HepG2 (cell line): ENCODE data around the gene TSGA10. TPM values are rescaled to one million over a fixed set of nuclear protein-coding genes. Genes with fewer than 3 reads are reported as not detected.

Source experiments
- ATF4 ChIP-seq, 2 experiments: fragments of 450-650 bp in 1 of 2; sonication (generic) in 1 of 2; formaldehyde crosslinking; IDR thresholded peaks; 2 replicates each; pipeline versions ENCODE4 v1.5.0 to v1.8.0; 2020 to 2022; ENCODE audit warnings: mild to moderate bottlenecking in 1 of 2, missing genetic modification reagents in 1 of 2
- CEBPB ChIP-seq: IDR thresholded peaks from 2 replicates; pipeline ENCODE4 v1.6.1; 2011; ENCODE audit warnings: low read depth, low read length, improper control_type of control experiment, borderline replicate concordance
- E2F5 ChIP-seq: sonication (generic); formaldehyde crosslinking; conservative IDR thresholded peaks from 2 replicates; pipeline ENCODE4 v1.4.0; 2020; ENCODE audit warnings: missing genetic modification reagents
- EZH2 ChIP-seq: conservative IDR thresholded peaks from 2 replicates; pipeline ENCODE4 v1.6.1; 2012; ENCODE audit warnings: mild to moderate bottlenecking, low read depth, low read length, moderate library complexity
- FOSL2 ChIP-seq: sonication (generic); formaldehyde crosslinking; IDR thresholded peaks from 2 replicates; pipeline ENCODE4 v1.4.0; 2020; ENCODE audit warnings: missing genetic modification reagents
- GATAD2A ChIP-seq: IDR thresholded peaks from 2 replicates; pipeline ENCODE4 v1.6.1; 2016
- HDAC1 ChIP-seq: sonication (generic); formaldehyde crosslinking; IDR thresholded peaks from 2 replicates; pipeline ENCODE4 v1.5.1; 2020; ENCODE audit warnings: mild to moderate bottlenecking, missing genetic modification reagents
- HNF1A ChIP-seq, 2 experiments: sonication (generic) in 1 of 2; formaldehyde crosslinking in 1 of 2; IDR thresholded peaks; 2 replicates each; pipeline versions ENCODE4 v1.4.0 to v1.6.1; 2016 to 2020; ENCODE audit warnings: borderline replicate concordance in 1 of 2, low read depth in 1 of 2, mild to moderate bottlenecking in 1 of 2, missing genetic modification reagents in 1 of 2
- JUNB ChIP-seq: sonication (generic); formaldehyde crosslinking; IDR thresholded peaks from 2 replicates; pipeline ENCODE4 v1.8.0; 2022; ENCODE audit warnings: missing genetic modification reagents, mild to moderate bottlenecking, borderline replicate concordance
- MAX ChIP-seq: IDR thresholded peaks from 2 replicates; pipeline ENCODE4 v1.6.1; 2012; ENCODE audit warnings: inconsistent platforms
- SOX6 ChIP-seq, 2 experiments: fragments of 450-650 bp in 1 of 2; sonication (generic) in 1 of 2; formaldehyde crosslinking in 1 of 2; IDR thresholded peaks; 2 replicates each; pipeline versions ENCODE4 v1.4.0 to v1.6.1; 2017 to 2020; ENCODE audit warnings: antibody characterized with exemption in 1 of 2, mild to moderate bottlenecking in 1 of 2, missing genetic modification reagents in 1 of 2
- SUZ12 ChIP-seq: fragments of 150-350 bp; IDR thresholded peaks from 2 replicates; pipeline ENCODE4 v1.6.1; 2014; ENCODE audit warnings: low read depth, low read length
- TGIF2 ChIP-seq: IDR thresholded peaks from 2 replicates; pipeline ENCODE4 v1.6.1; 2016; ENCODE audit warnings: control low read depth, missing compliant biosample characterization
- ZMYM4 ChIP-seq: sonication (generic); formaldehyde crosslinking; IDR thresholded peaks from 2 replicates; pipeline ENCODE4 v1.8.1; 2023; ENCODE audit warnings: mild to moderate bottlenecking, missing genetic modification reagents
- ZNF138 ChIP-seq: sonication (generic); formaldehyde crosslinking; IDR thresholded peaks from 2 replicates; pipeline ENCODE4 v1.5.0; 2020; ENCODE audit warnings: mild to moderate bottlenecking, low read depth, missing genetic modification reagents
- ZNF501 ChIP-seq: sonication (generic); formaldehyde crosslinking; IDR thresholded peaks from 2 replicates; pipeline ENCODE4 v1.5.1; 2020; ENCODE audit warnings: mild to moderate bottlenecking, moderate library complexity, missing genetic modification reagents
- ZNF510 ChIP-seq: sonication (generic); formaldehyde crosslinking; IDR thresholded peaks from 2 replicates; pipeline ENCODE4 v1.4.0; 2020; ENCODE audit warnings: low read depth, mild to moderate bottlenecking, missing genetic modification reagents
- ZNF577 ChIP-seq: sonication (generic); formaldehyde crosslinking; IDR thresholded peaks from 2 replicates; pipeline ENCODE4 v1.4.0; 2020; ENCODE audit warnings: mild to moderate bottlenecking, low read depth, missing genetic modification reagents, borderline replicate concordance
- ZNF619 ChIP-seq: sonication (generic); formaldehyde crosslinking; IDR thresholded peaks from 2 replicates; pipeline ENCODE4 v1.4.0; 2020; ENCODE audit warnings: mild to moderate bottlenecking, missing genetic modification reagents
- ZNF652 ChIP-seq: IDR thresholded peaks from 2 replicates; pipeline ENCODE4 v1.6.1; 2016; ENCODE audit warnings: low read depth, borderline replicate concordance
- ZNF747 ChIP-seq: sonication (generic); formaldehyde crosslinking; IDR thresholded peaks from 2 replicates; pipeline ENCODE4 v1.8.1; 2023; ENCODE audit warnings: missing genetic modification reagents, mild to moderate bottlenecking, borderline replicate concordance
- ZNF850 ChIP-seq: sonication (generic); formaldehyde crosslinking; conservative IDR thresholded peaks from 2 replicates; pipeline ENCODE4 v1.9.0; 2021; ENCODE audit warnings: mild to moderate bottlenecking, missing genetic modification reagents
- ZSCAN21 ChIP-seq: sonication (generic); formaldehyde crosslinking; IDR thresholded peaks from 2 replicates; pipeline ENCODE4 v1.8.0; 2022; ENCODE audit warnings: mild to moderate bottlenecking, missing genetic modification reagents, moderate library complexity, borderline replicate concordance
- polyA plus RNA-seq, 8 experiments: library from polyadenylated mRNA; depleted of rRNA in 3 of 8; stranded (reverse) in 7 of 8; unstranded in 1 of 8; fragments of >200 nt; fragmentation: Illumina TruSeq in 4 of 8; extraction: Trizol in 4 of 8; gene quantifications; 2 replicates each; pipeline versions ENCODE4 v1.2.1 to v1.2.3, GENCODE V29; 2011 to 2016; ENCODE audit warnings: low read depth in 4 of 8, missing spikeins in 1 of 8, mixed read lengths in 1 of 8; ENCODE audit not compliant: insufficient read depth in 1 of 8
- total RNA-seq, 5 experiments: library from RNA; depleted of rRNA; stranded (reverse); fragments of >200 nt; fragmentation: Illumina TruSeq; extraction: Trizol; gene quantifications; 2 replicates each; pipeline ENCODE4 v1.2.3, GENCODE V29; 2016; ENCODE audit warnings: low read depth in 1 of 5

The TSGA10 gene
- total and polyA plus RNA-seq, 2 of the 13 experiments (the other 11 are each of a cell fraction or from before 2014, with no cell fraction given), result 4.7 to 13.1 TPM

- TF ChIP-seq HNF1A (IDR thresholded peaks at IDR 0.05; ENCODE audit: low read depth) (no peak), HNF1A (CRISPR knock-in tag; IDR thresholded peaks at IDR 0.05; ENCODE audit: borderline replicate concordance) (peak; percentile 31; the same call in 1 of the 2 replicates), HDAC1 (CRISPR knock-in tag) (0 out of 2 replicates have a peak, but pooled peaks have one; percentile 14), MAX (peak; percentile 61; the same call in 1 of the 2 replicates), ZSCAN21 (CRISPR knock-in tag) (no peak), ZNF850 (CRISPR knock-in tag) (0 out of 2 replicates have a peak, but pooled peaks have one; percentile 30), JUNB (CRISPR knock-in tag) (0 out of 2 replicates have a peak, but pooled peaks have one; percentile 47), E2F5 (CRISPR knock-in tag) (no peak), ZNF138 (CRISPR knock-in tag) (peak; percentile 70; the same call in 1 of the 2 replicates), ZNF510 (CRISPR knock-in tag) (0 out of 2 replicates have a peak, but pooled peaks have one; percentile 67), ZNF577 (CRISPR knock-in tag) (no peak), SOX6 (IDR thresholded peaks at IDR 0.05) (no peak), SOX6 (CRISPR knock-in tag; IDR thresholded peaks at IDR 0.05) (0 out of 2 replicates have a peak, but pooled peaks have one; percentile 18), FOSL2 (0 out of 2 replicates have a peak, but pooled peaks have one; percentile 34), ZNF652 (CRISPR knock-in tag) (peak; percentile 24; the same call in 1 of the 2 replicates), ATF4 (CRISPR knock-in tag; IDR thresholded peaks at IDR 0.05) (0 out of 4 replicates have a peak, but pooled peaks of 1 of the 2 experiments have one; percentile 42), GATAD2A (CRISPR knock-in tag) (peak; percentile 81), TGIF2 (CRISPR knock-in tag) (peak; percentile 68; the same call in 1 of the 2 replicates), SUZ12 (no peak), ZNF619 (CRISPR knock-in tag) (no peak), CEBPB (peak; percentile 92), ZNF501 (CRISPR knock-in tag) (no peak), ZNF747 (CRISPR knock-in tag) (peak; percentile 85; the same call in 1 of the 2 replicates), EZH2 (no peak), ZMYM4 (CRISPR knock-in tag) (peak; percentile 72; the same call in 1 of the 2 replicates)
Observed at GRCh38 chr2:99183025-99183424, 28.3 kb upstream of the TSGA10 start (continued).
